ENCODE measurements around the gene HRCT1.

DNA sequence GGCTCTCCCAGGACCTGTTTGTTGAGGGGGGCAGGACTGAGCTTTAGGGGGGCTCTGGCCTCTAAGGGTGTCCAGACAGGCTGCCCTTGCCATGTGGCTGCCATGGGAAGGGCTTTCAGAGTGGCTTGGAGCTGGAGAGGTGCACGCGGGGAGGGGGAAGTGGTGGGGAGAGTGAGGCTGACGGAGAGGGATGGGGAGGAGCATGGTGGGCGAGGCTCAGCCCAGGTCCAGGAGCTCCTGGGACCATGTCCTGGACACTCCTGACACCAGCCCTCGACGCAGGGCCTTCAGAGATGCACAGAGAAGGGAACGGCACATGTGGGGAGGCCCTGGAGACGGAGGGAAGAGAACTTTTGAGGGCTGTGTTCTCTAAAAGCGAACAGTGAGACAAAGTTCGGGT lies 5.7 kb downstream of the HRCT1 start:
- TF ChIP-seq, protein P1, sequence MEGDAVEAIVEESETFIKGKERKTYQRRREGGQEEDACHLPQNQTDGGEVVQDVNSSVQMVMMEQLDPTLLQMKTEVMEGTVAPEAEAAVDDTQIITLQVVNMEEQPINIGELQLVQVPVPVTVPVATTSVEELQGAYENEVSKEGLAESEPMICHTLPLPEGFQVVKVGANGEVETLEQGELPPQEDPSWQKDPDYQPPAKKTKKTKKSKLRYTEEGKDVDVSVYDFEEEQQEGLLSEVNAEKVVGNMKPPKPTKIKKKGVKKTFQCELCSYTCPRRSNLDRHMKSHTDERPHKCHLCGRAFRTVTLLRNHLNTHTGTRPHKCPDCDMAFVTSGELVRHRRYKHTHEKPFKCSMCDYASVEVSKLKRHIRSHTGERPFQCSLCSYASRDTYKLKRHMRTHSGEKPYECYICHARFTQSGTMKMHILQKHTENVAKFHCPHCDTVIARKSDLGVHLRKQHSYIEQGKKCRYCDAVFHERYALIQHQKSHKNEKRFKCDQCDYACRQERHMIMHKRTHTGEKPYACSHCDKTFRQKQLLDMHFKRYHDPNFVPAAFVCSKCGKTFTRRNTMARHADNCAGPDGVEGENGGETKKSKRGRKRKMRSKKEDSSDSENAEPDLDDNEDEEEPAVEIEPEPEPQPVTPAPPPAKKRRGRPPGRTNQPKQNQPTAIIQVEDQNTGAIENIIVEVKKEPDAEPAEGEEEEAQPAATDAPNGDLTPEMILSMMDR (conservative IDR thresholded peaks at IDR 0.05; ENCODE audit: low read depth, low read length), result no peak
- TF ChIP-seq EZH2 (IDR thresholded peaks at IDR 0.05; ENCODE audit: low read length, unreplicated experiment), result no peak
- TF ChIP-seq EZH2phosphoT487 (IDR thresholded peaks at IDR 0.05; ENCODE audit: borderline replicate concordance, low read length), result no peak
